Measurements from ENCODE around the gene KLHL6. TPM values are rescaled to one million over a fixed set of nuclear protein-coding genes. Genes with fewer than 3 reads are reported as not detected.

Gene KLHL6
- total RNA-seq, 1 donor from 2014 or later: not detected

- no peak for DNase-seq (ENCODE audit: low read depth)
- H3K27me3 ChIP-seq (ENCODE audit: control insufficient read depth, insufficient read depth, low read length): no peaks in the 10 kb centered on the region
- no peak overlapping the region for H3K4me3 ChIP-seq (ENCODE audit: low read depth, low read length)
- no peaks in the 10 kb centered on the region for H3K36me3 ChIP-seq (ENCODE audit: control insufficient read depth, insufficient read depth, low read length)
- no peak for TF ChIP-seq CTCF (IDR thresholded peaks at IDR 0.05; ENCODE audit: insufficient read depth, low read length, poor library complexity, severe bottlenecking)
These were observed 64.2 kb downstream of the KLHL6 start for GRCh38 chr3:183491109-183491922.

GRCh38 chr3:183490653-183491052 lies 64.9 kb downstream of the KLHL6 start:
- no peaks in the 10 kb centered on the region for H3K36me3 ChIP-seq (ENCODE audit: control insufficient read depth, insufficient read depth, low read length)
- no peak for TF ChIP-seq CTCF (IDR thresholded peaks at IDR 0.05; ENCODE audit: insufficient read depth, low read length, poor library complexity, severe bottlenecking)
- DNase-seq (ENCODE audit: low read depth): peak; percentile 50
- no peak overlapping the region for H3K4me3 ChIP-seq (ENCODE audit: low read depth, low read length)
- H3K27me3 ChIP-seq (ENCODE audit: control insufficient read depth, insufficient read depth, low read length): no peaks in the 10 kb centered on the region

GRCh38 chr3:183490211-183490601 lies 65.3 kb downstream of the KLHL6 start:
- no peaks in the 10 kb centered on the region for H3K36me3 ChIP-seq (ENCODE audit: control insufficient read depth, insufficient read depth, low read length)
- H3K4me3 ChIP-seq (ENCODE audit: low read depth, low read length): no peak overlapping the region
- H3K27me3 ChIP-seq (ENCODE audit: control insufficient read depth, insufficient read depth, low read length): no peaks in the 10 kb centered on the region
- DNase-seq (ENCODE audit: low read depth): no peak
- TF ChIP-seq CTCF (IDR thresholded peaks at IDR 0.05; ENCODE audit: insufficient read depth, low read length, poor library complexity, severe bottlenecking): no peak

- DNase-seq (ENCODE audit: low read depth): no peak
- Histone ChIP-seq H3K27me3 (ENCODE audit: control insufficient read depth, insufficient read depth, low read length) (no peaks in the 10 kb centered on the region), H3K36me3 (ENCODE audit: control insufficient read depth, insufficient read depth, low read length) (no peaks in the 10 kb centered on the region), H3K4me3 (ENCODE audit: low read depth, low read length) (no peak overlapping the region)
- TF ChIP-seq CTCF (IDR thresholded peaks at IDR 0.05; ENCODE audit: insufficient read depth, low read length, poor library complexity, severe bottlenecking): no peak
These were observed 65.9 kb downstream of the KLHL6 start for GRCh38 chr3:183489455-183490210.

GRCh38 chr3:183488343-183488742 lies 67.2 kb downstream of the KLHL6 start:
- H3K36me3 ChIP-seq (ENCODE audit: control insufficient read depth, insufficient read depth, low read length): no peaks in the 10 kb centered on the region
- no peak for TF ChIP-seq CTCF (IDR thresholded peaks at IDR 0.05; ENCODE audit: insufficient read depth, low read length, poor library complexity, severe bottlenecking)
- DNase-seq (ENCODE audit: low read depth): no peak

More at GRCh38 chr3:183488343-183488742, 67.2 kb downstream of the KLHL6 start:
- no peaks in the 10 kb centered on the region for H3K27me3 ChIP-seq (ENCODE audit: control insufficient read depth, insufficient read depth, low read length)
- H3K4me3 ChIP-seq (ENCODE audit: low read depth, low read length): no peak overlapping the region

Measured in kidney epithelial cell (primary cell).